ENCODE results near the gene GP1BB. TPM values are rescaled to one million over a fixed set of nuclear protein-coding genes. Genes with fewer than 3 reads are reported as not detected.
A peak's percentile ranks its signal among the peaks of the same experiment; 100 is the strongest.

Gene GP1BB
- total RNA-seq, 1 experiment from 2014 or later, result 4.3 TPM

DNA sequence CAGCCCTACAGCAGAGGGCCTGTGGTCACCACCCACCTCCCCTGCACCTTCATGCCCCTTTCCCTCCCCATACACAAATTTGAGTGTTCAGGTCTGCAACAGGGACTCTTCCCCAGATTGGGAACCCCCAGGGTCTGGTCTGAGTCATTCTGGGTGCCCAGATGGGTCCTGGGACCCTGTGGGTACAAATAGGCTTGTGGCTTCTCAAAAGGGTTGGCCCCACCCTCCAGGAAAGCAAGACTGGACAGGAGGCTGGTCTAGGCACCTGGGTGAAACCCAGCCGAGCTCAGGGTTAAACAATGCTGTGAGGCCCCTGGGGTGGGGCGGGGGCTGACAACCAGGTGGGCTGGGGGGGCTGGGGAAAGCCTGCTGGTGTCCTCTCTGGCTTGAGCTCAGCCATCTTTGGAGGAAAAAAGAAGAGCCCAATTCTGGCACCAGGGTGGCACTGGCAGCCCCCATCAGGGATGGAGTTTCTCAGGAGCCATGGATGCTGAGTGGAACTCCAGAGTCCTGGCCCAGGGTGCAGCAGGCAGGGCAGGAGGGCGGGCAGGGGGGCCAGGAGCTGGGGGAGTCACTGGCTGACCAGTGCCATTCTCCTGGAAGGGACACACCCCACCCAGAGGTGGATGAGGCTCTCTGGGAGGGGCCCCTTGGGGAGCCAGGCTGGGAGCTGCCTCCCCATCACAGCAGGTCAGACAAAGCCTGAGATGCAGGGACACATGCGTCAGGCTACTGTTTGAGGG lies 8.0 kb upstream of the GP1BB start:
- H3K4me1 Mint-ChIP-seq, result peaks cover 16% of the 10 kb centered on the region
- peaks cover 63% of the 10 kb centered on the region for H3K27me3 Mint-ChIP-seq (ENCODE audit: low read depth)
- peak overlapping the region; percentile 54 for H3K4me3 Mint-ChIP-seq
- ChIA-PET POLR2A (no interaction called here), CTCF (interaction anchor here (0.6 to 3.8 kb wide), 8 partner anchors 9 to 195 kb away, joined by 3 to 63 read pairs (median 12); partner anchors contain the start of gene GP1BB)
- H3K27ac Mint-ChIP-seq, result no peak overlapping the region
- no peaks in the 10 kb centered on the region for H3K9me3 Mint-ChIP-seq
- peaks cover 4% of the 10 kb centered on the region for H3K36me3 Mint-ChIP-seq
- ATAC-seq (no peak), DNase-seq (ENCODE audit: low spot score) (no peak)
- TF ChIP-seq FOXP1 (CRISPR knock-in tag; IDR thresholded peaks at IDR 0.05; ENCODE audit: borderline replicate concordance), result no peak
- no peak for TF ChIP-seq ZNF423 (CRISPR knock-in tag; IDR thresholded peaks at IDR 0.05)
- no peak for TF ChIP-seq ATF6 (CRISPR knock-in tag; IDR thresholded peaks at IDR 0.05)
- no peak for TF ChIP-seq NFE2L1 (CRISPR knock-in tag; IDR thresholded peaks at IDR 0.05)
- TF ChIP-seq GRHL2 (CRISPR knock-in tag; IDR thresholded peaks at IDR 0.05; ENCODE audit: insufficient replicate concordance, severe bottlenecking), result no peak
- no peak for TF ChIP-seq JAZF1 (CRISPR knock-in tag; IDR thresholded peaks at IDR 0.05)
- TF ChIP-seq, protein P1, sequence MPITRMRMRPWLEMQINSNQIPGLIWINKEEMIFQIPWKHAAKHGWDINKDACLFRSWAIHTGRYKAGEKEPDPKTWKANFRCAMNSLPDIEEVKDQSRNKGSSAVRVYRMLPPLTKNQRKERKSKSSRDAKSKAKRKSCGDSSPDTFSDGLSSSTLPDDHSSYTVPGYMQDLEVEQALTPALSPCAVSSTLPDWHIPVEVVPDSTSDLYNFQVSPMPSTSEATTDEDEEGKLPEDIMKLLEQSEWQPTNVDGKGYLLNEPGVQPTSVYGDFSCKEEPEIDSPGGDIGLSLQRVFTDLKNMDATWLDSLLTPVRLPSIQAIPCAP (CRISPR knock-in tag; IDR thresholded peaks at IDR 0.05), result no peak
- TF ChIP-seq GABPB1 (CRISPR knock-in tag; IDR thresholded peaks at IDR 0.05), result no peak
- no peak for TF ChIP-seq CTCF (IDR thresholded peaks at IDR 0.05)
- TF ChIP-seq ZBTB43 (CRISPR knock-in tag; IDR thresholded peaks at IDR 0.05), result no peak
- no peak for TF ChIP-seq ZNF671 (CRISPR knock-in tag; IDR thresholded peaks at IDR 0.05)
- no peak for TF ChIP-seq TP53 (CRISPR knock-in tag; IDR thresholded peaks at IDR 0.05)
- no peak for TF ChIP-seq ETV6 (CRISPR knock-in tag; IDR thresholded peaks at IDR 0.05)
- TF ChIP-seq CREB1 (CRISPR knock-in tag; IDR thresholded peaks at IDR 0.05), result no peak
- no peak for TF ChIP-seq SP1 (CRISPR knock-in tag; conservative IDR thresholded peaks at IDR 0.05)

DNA sequence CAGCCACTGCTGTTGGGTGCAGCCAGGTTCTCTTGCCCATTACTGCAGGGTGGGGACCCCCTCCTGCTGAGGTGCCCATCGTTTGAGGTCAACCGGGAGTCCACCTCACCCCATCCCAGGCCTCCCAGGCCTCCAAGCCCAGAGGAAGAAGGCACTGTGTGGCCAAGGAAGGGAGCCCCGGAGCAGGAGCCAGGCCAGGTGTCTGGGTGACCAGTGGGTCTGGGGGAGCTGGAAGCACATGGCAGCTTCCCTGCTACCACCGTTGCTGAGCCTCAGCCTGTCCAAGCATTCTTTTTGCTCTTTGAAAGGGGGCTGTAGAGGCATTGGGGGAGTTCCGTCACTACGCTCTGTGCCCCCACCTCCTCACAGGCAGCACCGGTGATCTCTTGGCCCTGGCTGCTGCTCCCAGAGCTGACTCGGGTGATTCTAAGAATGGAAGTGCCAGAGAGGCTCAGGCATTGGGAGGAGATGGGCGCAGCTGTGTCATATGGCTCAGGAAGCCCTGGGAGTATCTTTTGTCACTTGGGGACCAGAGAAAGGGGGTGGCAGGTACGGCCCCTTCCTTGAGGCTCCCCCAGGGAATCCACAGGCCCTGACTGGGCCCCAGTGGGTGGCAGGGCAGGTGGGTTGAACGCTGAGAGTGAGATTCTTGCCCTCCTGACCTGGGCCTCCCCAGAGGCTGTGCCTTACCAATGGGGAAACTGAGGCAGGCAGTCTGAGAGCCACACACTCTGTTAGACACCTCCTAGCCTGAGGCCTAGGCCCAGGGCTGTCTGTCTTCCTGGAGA lies 7.1 kb upstream of the GP1BB start:
- ChIA-PET CTCF (interaction anchor here (1.1 to 3.8 kb wide), 8 partner anchors 11 to 194 kb away, joined by 3 to 63 read pairs (median 10); no protein-coding TSS in a partner anchor), POLR2A (no interaction called here)
- DNase-seq (ENCODE audit: low spot score) (no peak), ATAC-seq (no peak)
- Mint-ChIP-seq H3K36me3 (peaks cover 10% of the 10 kb centered on the region), H3K27ac (no peak overlapping the region), H3K27me3 (ENCODE audit: low read depth) (peaks cover 71% of the 10 kb centered on the region), H3K4me3 (no peak overlapping the region), H3K9me3 (no peaks in the 10 kb centered on the region), H3K4me1 (peaks cover 19% of the 10 kb centered on the region)
- TF ChIP-seq, protein P2, sequence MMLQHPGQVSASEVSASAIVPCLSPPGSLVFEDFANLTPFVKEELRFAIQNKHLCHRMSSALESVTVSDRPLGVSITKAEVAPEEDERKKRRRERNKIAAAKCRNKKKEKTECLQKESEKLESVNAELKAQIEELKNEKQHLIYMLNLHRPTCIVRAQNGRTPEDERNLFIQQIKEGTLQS (CRISPR knock-in tag; conservative IDR thresholded peaks at IDR 0.05), result no peak
- TF ChIP-seq, protein P3, sequence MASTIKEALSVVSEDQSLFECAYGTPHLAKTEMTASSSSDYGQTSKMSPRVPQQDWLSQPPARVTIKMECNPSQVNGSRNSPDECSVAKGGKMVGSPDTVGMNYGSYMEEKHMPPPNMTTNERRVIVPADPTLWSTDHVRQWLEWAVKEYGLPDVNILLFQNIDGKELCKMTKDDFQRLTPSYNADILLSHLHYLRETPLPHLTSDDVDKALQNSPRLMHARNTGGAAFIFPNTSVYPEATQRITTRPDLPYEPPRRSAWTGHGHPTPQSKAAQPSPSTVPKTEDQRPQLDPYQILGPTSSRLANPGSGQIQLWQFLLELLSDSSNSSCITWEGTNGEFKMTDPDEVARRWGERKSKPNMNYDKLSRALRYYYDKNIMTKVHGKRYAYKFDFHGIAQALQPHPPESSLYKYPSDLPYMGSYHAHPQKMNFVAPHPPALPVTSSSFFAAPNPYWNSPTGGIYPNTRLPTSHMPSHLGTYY (CRISPR knock-in tag; IDR thresholded peaks at IDR 0.05), result no peak
- TF ChIP-seq CREB1 (CRISPR knock-in tag; IDR thresholded peaks at IDR 0.05) (no peak), JAZF1 (CRISPR knock-in tag; IDR thresholded peaks at IDR 0.05) (no peak), TCF7 (CRISPR knock-in tag; IDR thresholded peaks at IDR 0.05; ENCODE audit: low read depth) (no peak), HMGA2 (CRISPR knock-in tag; IDR thresholded peaks at IDR 0.05) (no peak), JUN (CRISPR knock-in tag; IDR thresholded peaks at IDR 0.05) (no peak), MYBL2 (CRISPR knock-in tag; IDR thresholded peaks at IDR 0.05) (no peak), SOX15 (CRISPR knock-in tag; IDR thresholded peaks at IDR 0.05) (no peak), ZNF219 (CRISPR knock-in tag; IDR thresholded peaks at IDR 0.05; ENCODE audit: borderline replicate concordance) (no peak), ZNF416 (CRISPR knock-in tag; IDR thresholded peaks at IDR 0.05) (no peak), ZNF671 (CRISPR knock-in tag; IDR thresholded peaks at IDR 0.05) (no peak)

All from WTC11 (cell line).